Cardiac septum (tissue), 1 donor: Measurements from ENCODE around the gene USP15. TPM values are rescaled to one million over a fixed set of nuclear protein-coding genes. Genes with fewer than 3 reads are reported as not detected.
"Not testable (repeated sequence)": the region's sequence is repeated elsewhere in the genome, so short reads cannot be mapped to it uniquely, and the experiment has no call there.

Experiments
- DNase-seq: peaks from one replicate; pipeline ENCODE4 v3.0.0-alpha.2; 2020; ENCODE audit warnings: low spot score
- intact Hi-C: fragments of 100-400 bp; cut with DNase I; formaldehyde crosslinking; loops from one replicate; pipeline ENCODE4 v1.14.0; 2022
- total RNA-seq: library from RNA; stranded (reverse); fragmentation: NEBNext Ultra II Directional; extraction: Animal tissue kit (Norgen Biotek cat#: 25700); gene quantifications from one replicate; pipeline ENCODE4 v1.2.1, GENCODE V29; 2021
- donor health status: DM: no; HTN: no; CAD: no.

USP15 gene
- total RNA-seq, 1 donor from 2014 or later, result 62.6 TPM

GRCh38 chr12:62409068-62409467 is 148.9 kb downstream of the USP15 start:
- DNase-seq, result no peak
- intact Hi-C loops, result no loop called here

- no peak for DNase-seq
Measured at GRCh38 chr12:62414180-62414579, 154.0 kb downstream of the USP15 start.

GRCh38 chr12:62426089-62426488 is 165.9 kb downstream of the USP15 start:
- intact Hi-C loops, result no loop called here
- no peak for DNase-seq

More at GRCh38 chr12:62414180-62414579, 154.0 kb downstream of the USP15 start:
- intact Hi-C loops, result no loop called here

- DNase-seq, result no peak
- intact Hi-C loops, result no loop called here
Measured at GRCh38 chr12:62429457-62429856, 169.3 kb downstream of the USP15 start.

GRCh38 chr12:62434494-62435302 is 174.5 kb downstream of the USP15 start:
- DNase-seq, result no peak
- intact Hi-C loops, result loop anchor here (5.0 kb wide), 1 partner anchor 363 kb away; no protein-coding TSS in a partner anchor

- DNase-seq, result peak; percentile 74
- intact Hi-C loops, result loop anchor here (5.0 kb wide), 1 partner anchor 362 kb away; no protein-coding TSS in a partner anchor
Measured at GRCh38 chr12:62435303-62436163, 175.3 kb downstream of the USP15 start.

- intact Hi-C loops, result loop anchor here (5.0 kb wide), 1 partner anchor 361 kb away; no protein-coding TSS in a partner anchor
- no peak for DNase-seq
Measured at GRCh38 chr12:62436164-62436503, 175.9 kb downstream of the USP15 start.

- intact Hi-C loops, result loop anchor here (5.0 kb wide), 1 partner anchor 359 kb away; no protein-coding TSS in a partner anchor
- DNase-seq, result no peak
Measured at GRCh38 chr12:62438098-62438692, 178.0 kb downstream of the USP15 start.

GRCh38 chr12:62446754-62447452 is 186.7 kb downstream of the USP15 start:
- no peak for DNase-seq
- intact Hi-C loops, result no loop called here

GRCh38 chr12:62448436-62448835 is 188.2 kb downstream of the USP15 start:
- no peak for DNase-seq
- intact Hi-C loops, result no loop called here

- DNase-seq, intact Hi-C loops: not testable (repeated sequence)
Measured at GRCh38 chr12:62455429-62455828, 195.2 kb downstream of the USP15 start.

GRCh38 chr12:62458626-62459025 is 198.4 kb downstream of the USP15 start:
- DNase-seq, result no peak
- intact Hi-C loops, result no loop called here

GRCh38 chr12:62459976-62460375 is 199.8 kb downstream of the USP15 start:
- intact Hi-C loops, result no loop called here
- DNase-seq, result no peak

GRCh38 chr12:62461171-62461837 is 201.1 kb downstream of the USP15 start:
- intact Hi-C loops, DNase-seq: not testable (repeated sequence)

GRCh38 chr12:62463252-62463651 is 203.0 kb downstream of the USP15 start:
- intact Hi-C loops, DNase-seq: not testable (repeated sequence)
